GM23248 (cell line): ENCODE data around the gene CTAGE1.

Experiments
- EZH2 ChIP-seq: fragments of 200-600 bp; sonication (generic); IDR thresholded peaks from 2 replicates; pipeline ENCODE4 v1.6.1; 2018; ENCODE audit warnings: antibody characterized with exemption, mild to moderate bottlenecking; ENCODE audit not compliant: insufficient read depth, poor library complexity, severe bottlenecking
- EZH2phosphoT487 ChIP-seq: fragments of 200-600 bp; sonication (generic); IDR thresholded peaks from 2 replicates; pipeline ENCODE4 v1.6.1; 2018; ENCODE audit warnings: antibody characterized with exemption, moderate library complexity, mild to moderate bottlenecking, low read depth; ENCODE audit not compliant: insufficient read depth

GRCh38 chr18:22463076-22463475 is 45.4 kb upstream of the CTAGE1 start:
- TF ChIP-seq EZH2 (no peak), EZH2phosphoT487 (no peak)
